HepG2 (cell line): ENCODE measurements around the gene LYSMD3. TPM values are rescaled to one million over a fixed set of nuclear protein-coding genes. Genes with fewer than 3 reads are reported as not detected.
A peak's percentile ranks its signal among the peaks of the same experiment; 100 is the strongest.

ENCODE experiments used
- ARID2 ChIP-seq: sonication (generic); formaldehyde crosslinking; IDR thresholded peaks from 2 replicates; pipeline ENCODE4 v1.8.1; 2022; ENCODE audit warnings: mild to moderate bottlenecking, missing genetic modification reagents, borderline replicate concordance
- CBFB ChIP-seq: sonication (generic); formaldehyde crosslinking; IDR thresholded peaks from 2 replicates; pipeline ENCODE4 v1.4.0; 2020; ENCODE audit warnings: missing genetic modification reagents
- GTF2F1 ChIP-seq: fragments of 150-350 bp; IDR thresholded peaks from 2 replicates; pipeline ENCODE4 v1.6.1; 2014; ENCODE audit warnings: low read length
- HNRNPH1 ChIP-seq: fragments of 200-400 bp; formaldehyde crosslinking; optimal IDR thresholded peaks from 2 replicates; pipeline ENCODE3; 2017; ENCODE audit warnings: mild to moderate bottlenecking, low read depth, low read length
- MAFK ChIP-seq, 2 experiments: IDR thresholded peaks in 1 of 2; conservative IDR thresholded peaks in 1 of 2; 2 replicates each; pipeline ENCODE4 v1.6.1; 2011; ENCODE audit warnings: improper control_type of control experiment in 2 of 2, low read length in 2 of 2
- MEIS1 ChIP-seq: sonication (generic); formaldehyde crosslinking; IDR thresholded peaks from 2 replicates; pipeline ENCODE4 v1.9.0; 2021; ENCODE audit warnings: mild to moderate bottlenecking, missing genetic modification reagents, moderate library complexity, borderline replicate concordance
- ONECUT2 ChIP-seq: sonication (generic); formaldehyde crosslinking; IDR thresholded peaks from 2 replicates; pipeline ENCODE4 v1.4.0; 2020; ENCODE audit warnings: missing genetic modification reagents
- PAF1 ChIP-seq: IDR thresholded peaks from 2 replicates; pipeline ENCODE4 v1.6.1; 2016; ENCODE audit warnings: missing genetic modification reagents, missing compliant biosample characterization
- PHF20 ChIP-seq: sonication (generic); formaldehyde crosslinking; IDR thresholded peaks from 2 replicates; pipeline ENCODE4 v1.5.0; 2020; ENCODE audit warnings: mild to moderate bottlenecking, missing genetic modification reagents
- PHF5A ChIP-seq: IDR thresholded peaks from one replicate; pipeline ENCODE4 v1.6.1; 2018; ENCODE audit warnings: low read depth, missing genetic modification reagents; ENCODE audit not compliant: unreplicated experiment
- SATB2 ChIP-seq: sonication (generic); formaldehyde crosslinking; IDR thresholded peaks from 2 replicates; pipeline ENCODE4 v1.5.0; 2020; ENCODE audit warnings: missing genetic modification reagents
- SKI ChIP-seq: fragments of 450-650 bp; IDR thresholded peaks from one replicate; pipeline ENCODE4 v1.6.1; 2018; ENCODE audit warnings: mild to moderate bottlenecking; ENCODE audit not compliant: partially characterized antibody
- SMARCE1 ChIP-seq: fragments of 450-650 bp; IDR thresholded peaks from 2 replicates; pipeline ENCODE4 v1.6.1; 2017; ENCODE audit warnings: borderline replicate concordance
- TOE1 ChIP-seq: sonication (generic); formaldehyde crosslinking; IDR thresholded peaks from 2 replicates; pipeline ENCODE4 v1.4.0; 2020; ENCODE audit warnings: mild to moderate bottlenecking, missing genetic modification reagents
- ZFP62 ChIP-seq: sonication (generic); formaldehyde crosslinking; IDR thresholded peaks from 2 replicates; pipeline ENCODE4 v1.4.0; 2020; ENCODE audit warnings: missing genetic modification reagents
- ZNF180 ChIP-seq: sonication (generic); formaldehyde crosslinking; IDR thresholded peaks from 2 replicates; pipeline ENCODE4 v1.4.0; 2020; ENCODE audit warnings: low read depth, missing genetic modification reagents, borderline replicate concordance
- ZNF619 ChIP-seq: sonication (generic); formaldehyde crosslinking; IDR thresholded peaks from 2 replicates; pipeline ENCODE4 v1.4.0; 2020; ENCODE audit warnings: mild to moderate bottlenecking, missing genetic modification reagents
- ZSCAN12 ChIP-seq: sonication (generic); formaldehyde crosslinking; IDR thresholded peaks from 2 replicates; pipeline ENCODE4 v1.9.0; 2021; ENCODE audit warnings: mild to moderate bottlenecking, missing genetic modification reagents
- polyA plus RNA-seq, 8 experiments: library from polyadenylated mRNA; depleted of rRNA in 3 of 8; stranded (reverse) in 7 of 8; unstranded in 1 of 8; fragments of >200 nt; fragmentation: Illumina TruSeq in 4 of 8; extraction: Trizol in 4 of 8; gene quantifications; 2 replicates each; pipeline versions ENCODE4 v1.2.1 to v1.2.3, GENCODE V29; 2011 to 2016; ENCODE audit warnings: low read depth in 4 of 8, missing spikeins in 1 of 8, mixed read lengths in 1 of 8; ENCODE audit not compliant: insufficient read depth in 1 of 8
- total RNA-seq, 5 experiments: library from RNA; depleted of rRNA; stranded (reverse); fragments of >200 nt; fragmentation: Illumina TruSeq; extraction: Trizol; gene quantifications; 2 replicates each; pipeline ENCODE4 v1.2.3, GENCODE V29; 2016; ENCODE audit warnings: low read depth in 1 of 5
- TF ChIP-seq, protein P1 (sequence below): sonication (generic); formaldehyde crosslinking; IDR thresholded peaks from 2 replicates; pipeline ENCODE4 v1.4.0; 2020; ENCODE audit warnings: mild to moderate bottlenecking, missing genetic modification reagents
- TF ChIP-seq, protein P2 (sequence below): sonication (generic); formaldehyde crosslinking; IDR thresholded peaks from 2 replicates; pipeline ENCODE4 v1.5.0; 2020; ENCODE audit warnings: missing genetic modification reagents, mild to moderate bottlenecking, borderline replicate concordance
- TF ChIP-seq, protein P3 (sequence below), 2 experiments: sonication (generic) in 1 of 2; formaldehyde crosslinking in 1 of 2; IDR thresholded peaks; 2 replicates each; pipeline versions ENCODE4 v1.5.1 to v1.6.1; 2011 to 2020; ENCODE audit warnings: borderline replicate concordance in 1 of 2, low read depth in 1 of 2, low read length in 1 of 2, mild to moderate bottlenecking in 1 of 2, missing genetic modification reagents in 1 of 2, moderate library complexity in 1 of 2
- TF ChIP-seq, protein P4 (sequence below): sonication (generic); formaldehyde crosslinking; IDR thresholded peaks from 2 replicates; pipeline ENCODE4 v1.8.1; 2023; ENCODE audit warnings: mild to moderate bottlenecking, missing genetic modification reagents, borderline replicate concordance
- TF ChIP-seq, protein P5 (sequence below): sonication (generic); formaldehyde crosslinking; IDR thresholded peaks from 2 replicates; pipeline ENCODE4 v1.4.0; 2020; ENCODE audit warnings: missing genetic modification reagents
- TF ChIP-seq, protein P6 (sequence below): sonication (generic); formaldehyde crosslinking; IDR thresholded peaks from 2 replicates; pipeline ENCODE4 v1.5.1; 2020; ENCODE audit warnings: missing genetic modification reagents, mild to moderate bottlenecking, borderline replicate concordance

The LYSMD3 gene
- total and polyA plus RNA-seq, 2 of the 13 experiments (the other 11 are each of a cell fraction or from before 2014, with no cell fraction given), result 9.1 to 13.8 TPM

DNA sequence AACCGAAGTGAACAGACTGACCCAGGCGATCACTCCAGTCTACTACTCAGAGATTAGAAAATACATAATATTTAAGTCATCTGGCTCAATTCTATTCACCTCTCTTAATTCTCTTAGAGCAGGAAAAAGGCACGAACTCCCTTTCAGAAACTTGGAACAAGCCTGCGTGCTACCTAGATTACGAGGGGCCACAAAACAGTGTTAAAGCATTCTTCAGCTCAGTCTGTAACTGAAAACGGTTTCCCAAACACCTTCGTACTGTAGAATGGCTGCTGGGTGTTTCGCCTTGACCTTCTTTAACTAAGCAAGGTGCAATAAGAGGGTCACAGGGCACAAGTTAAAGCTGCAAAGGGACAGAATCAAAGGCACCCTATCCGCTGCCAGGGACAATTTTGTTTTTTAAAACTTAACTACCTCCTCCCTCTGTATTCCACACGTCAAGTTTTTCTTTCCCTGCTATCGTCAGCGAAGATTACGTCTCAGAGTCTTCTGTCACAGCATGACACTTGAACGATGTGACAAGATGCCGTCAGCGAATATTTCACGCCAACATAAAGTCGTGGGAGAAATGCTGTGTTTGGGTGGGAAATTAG is 687 bp downstream of the LYSMD3 start (continued):
- TF ChIP-seq, protein P1, sequence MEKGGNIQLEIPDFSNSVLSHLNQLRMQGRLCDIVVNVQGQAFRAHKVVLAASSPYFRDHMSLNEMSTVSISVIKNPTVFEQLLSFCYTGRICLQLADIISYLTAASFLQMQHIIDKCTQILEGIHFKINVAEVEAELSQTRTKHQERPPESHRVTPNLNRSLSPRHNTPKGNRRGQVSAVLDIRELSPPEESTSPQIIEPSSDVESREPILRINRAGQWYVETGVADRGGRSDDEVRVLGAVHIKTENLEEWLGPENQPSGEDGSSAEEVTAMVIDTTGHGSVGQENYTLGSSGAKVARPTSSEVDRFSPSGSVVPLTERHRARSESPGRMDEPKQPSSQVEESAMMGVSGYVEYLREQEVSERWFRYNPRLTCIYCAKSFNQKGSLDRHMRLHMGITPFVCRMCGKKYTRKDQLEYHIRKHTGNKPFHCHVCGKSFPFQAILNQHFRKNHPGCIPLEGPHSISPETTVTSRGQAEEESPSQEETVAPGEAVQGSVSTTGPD, result no peak
- no peak for TF ChIP-seq TOE1 (CRISPR knock-in tag)
- TF ChIP-seq ZNF180 (CRISPR knock-in tag), result no peak
- TF ChIP-seq CBFB, result no peak
- TF ChIP-seq SATB2 (CRISPR knock-in tag), result no peak
- TF ChIP-seq SKI, result no peak
- no peak for TF ChIP-seq PHF20 (CRISPR knock-in tag)
- no peak for TF ChIP-seq GTF2F1
- TF ChIP-seq, protein P2, sequence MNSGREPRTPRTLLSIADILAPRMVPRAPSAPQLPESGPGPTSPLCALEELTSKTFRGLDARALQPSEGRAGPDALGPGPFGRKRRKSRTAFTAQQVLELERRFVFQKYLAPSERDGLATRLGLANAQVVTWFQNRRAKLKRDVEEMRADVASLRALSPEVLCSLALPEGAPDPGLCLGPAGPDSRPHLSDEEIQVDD (CRISPR knock-in tag), result no peak
- no peak for TF ChIP-seq ONECUT2 (CRISPR knock-in tag)
- no peak for TF ChIP-seq MAFK (conservative IDR thresholded peaks at IDR 0.05 in 1 of 2, IDR thresholded peaks at IDR 0.05 in 1 of 2; ENCODE audit: low read length in 2 of 2)
- TF ChIP-seq SMARCE1, result no peak
- no peak for TF ChIP-seq ZNF619 (CRISPR knock-in tag)
- no peak for TF ChIP-seq PAF1 (CRISPR knock-in tag)
- TF ChIP-seq PHF5A, result no peak
- no peak for TF ChIP-seq ZFP62 (CRISPR knock-in tag)
- TF ChIP-seq, protein P3, sequence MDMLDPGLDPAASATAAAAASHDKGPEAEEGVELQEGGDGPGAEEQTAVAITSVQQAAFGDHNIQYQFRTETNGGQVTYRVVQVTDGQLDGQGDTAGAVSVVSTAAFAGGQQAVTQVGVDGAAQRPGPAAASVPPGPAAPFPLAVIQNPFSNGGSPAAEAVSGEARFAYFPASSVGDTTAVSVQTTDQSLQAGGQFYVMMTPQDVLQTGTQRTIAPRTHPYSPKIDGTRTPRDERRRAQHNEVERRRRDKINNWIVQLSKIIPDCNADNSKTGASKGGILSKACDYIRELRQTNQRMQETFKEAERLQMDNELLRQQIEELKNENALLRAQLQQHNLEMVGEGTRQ (IDR thresholded peaks at IDR 0.05; ENCODE audit: low read depth, low read length), result no peak
- TF ChIP-seq, protein P3 (CRISPR knock-in tag; IDR thresholded peaks at IDR 0.05; ENCODE audit: borderline replicate concordance), result no peak
- no peak for TF ChIP-seq ZSCAN12 (CRISPR knock-in tag)
- TF ChIP-seq, protein P4, sequence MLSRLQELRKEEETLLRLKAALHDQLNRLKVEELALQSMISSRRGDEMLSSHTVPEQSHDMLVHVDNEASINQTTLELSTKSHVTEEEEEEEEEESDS (CRISPR knock-in tag), result 0 out of 2 replicates have a peak, but pooled peaks have one; percentile 16
- no peak for TF ChIP-seq MEIS1
- peak; percentile 74; the same call in 1 of the 2 replicates for TF ChIP-seq ARID2
- TF ChIP-seq, protein P5, sequence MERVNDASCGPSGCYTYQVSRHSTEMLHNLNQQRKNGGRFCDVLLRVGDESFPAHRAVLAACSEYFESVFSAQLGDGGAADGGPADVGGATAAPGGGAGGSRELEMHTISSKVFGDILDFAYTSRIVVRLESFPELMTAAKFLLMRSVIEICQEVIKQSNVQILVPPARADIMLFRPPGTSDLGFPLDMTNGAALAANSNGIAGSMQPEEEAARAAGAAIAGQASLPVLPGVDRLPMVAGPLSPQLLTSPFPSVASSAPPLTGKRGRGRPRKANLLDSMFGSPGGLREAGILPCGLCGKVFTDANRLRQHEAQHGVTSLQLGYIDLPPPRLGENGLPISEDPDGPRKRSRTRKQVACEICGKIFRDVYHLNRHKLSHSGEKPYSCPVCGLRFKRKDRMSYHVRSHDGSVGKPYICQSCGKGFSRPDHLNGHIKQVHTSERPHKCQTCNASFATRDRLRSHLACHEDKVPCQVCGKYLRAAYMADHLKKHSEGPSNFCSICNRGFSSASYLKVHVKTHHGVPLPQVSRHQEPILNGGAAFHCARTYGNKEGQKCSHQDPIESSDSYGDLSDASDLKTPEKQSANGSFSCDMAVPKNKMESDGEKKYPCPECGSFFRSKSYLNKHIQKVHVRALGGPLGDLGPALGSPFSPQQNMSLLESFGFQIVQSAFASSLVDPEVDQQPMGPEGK, result no peak
- no peak for TF ChIP-seq HNRNPH1
- TF ChIP-seq, protein P6, sequence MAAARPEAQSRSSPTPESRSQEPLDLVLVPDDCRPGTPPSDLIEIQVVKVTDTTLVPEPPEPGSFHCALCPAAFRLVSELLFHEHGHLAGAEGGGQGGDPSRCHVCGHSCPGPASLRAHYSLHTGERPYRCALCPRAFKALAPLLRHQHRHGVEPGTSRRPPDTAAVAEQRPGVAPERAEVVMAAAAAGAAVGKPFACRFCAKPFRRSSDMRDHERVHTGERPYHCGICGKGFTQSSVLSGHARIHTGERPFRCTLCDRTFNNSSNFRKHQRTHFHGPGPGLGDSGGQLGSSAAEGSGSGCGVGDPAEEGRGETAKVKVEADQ (CRISPR knock-in tag), result no peak
